GM12872 (cell line): ENCODE data around the gene C2CD4B.

Experiments used
- CTCF ChIP-seq: IDR thresholded peaks from 3 replicates; pipeline ENCODE4 v1.5.1; 2011; ENCODE audit warnings: low read depth, mild to moderate bottlenecking, low read length, moderate library complexity; ENCODE audit not compliant: insufficient read depth

C2CD4B gene

GRCh38 chr15:62124176-62124972 lies 40.7 kb downstream of the C2CD4B start:
- TF ChIP-seq CTCF, result no peak

GRCh38 chr15:62122249-62122648 lies 42.8 kb downstream of the C2CD4B start:
- no peak for TF ChIP-seq CTCF

GRCh38 chr15:62121273-62122015 lies 43.6 kb downstream of the C2CD4B start:
- no peak for TF ChIP-seq CTCF

- TF ChIP-seq CTCF, result no peak
Observed at GRCh38 chr15:62120776-62121175, 44.3 kb downstream of the C2CD4B start.

GRCh38 chr15:62119874-62120273 lies 45.2 kb downstream of the C2CD4B start:
- no peak for TF ChIP-seq CTCF

GRCh38 chr15:62119227-62119864 lies 45.7 kb downstream of the C2CD4B start:
- no peak for TF ChIP-seq CTCF

GRCh38 chr15:62118520-62119226 lies 46.4 kb downstream of the C2CD4B start:
- no peak for TF ChIP-seq CTCF
